A172 (cell line): ENCODE results near the gene TTYH3. TPM values are rescaled to one million over a fixed set of nuclear protein-coding genes. Genes with fewer than 3 reads are reported as not detected.
"Not testable (repeated sequence)": the region's sequence is repeated elsewhere in the genome, so short reads cannot be mapped to it uniquely, and the experiment has no call there.

Experiments
- DNase-seq: peaks from one replicate; pipeline ENCODE4 v3.0.0-alpha.2; 2015; ENCODE audit warnings: low spot score
- total RNA-seq: library from RNA; depleted of rRNA; stranded (reverse); fragments of >200 nt; shearing (Covaris generic); gene quantifications from 2 replicates; pipeline ENCODE4 v1.2.3, GENCODE V29; 2014

TTYH3 gene
- total RNA-seq, 1 experiment from 2014 or later = 42.4 TPM

DNA sequence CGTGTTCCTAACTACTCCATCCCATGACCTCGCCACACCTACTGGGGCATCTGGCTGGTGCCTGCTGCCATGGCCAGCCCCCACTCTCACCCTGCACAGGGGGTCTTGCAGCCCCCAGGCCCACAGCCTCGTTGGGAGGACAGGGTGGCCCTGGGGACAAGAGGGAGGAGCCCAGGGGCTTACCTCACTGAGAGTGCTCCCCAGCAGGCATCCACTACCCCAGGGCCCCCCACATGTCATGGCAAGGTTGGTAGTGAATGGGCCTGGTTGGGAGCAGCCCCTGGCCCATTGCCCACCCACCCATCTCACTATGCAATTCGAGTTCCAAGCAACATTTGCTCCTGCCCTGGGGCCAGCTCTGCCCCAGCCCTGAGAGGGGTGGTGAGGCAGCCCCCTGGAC, 32.2 kb downstream of the TTYH3 start:
- DNase-seq = no peak

DNA sequence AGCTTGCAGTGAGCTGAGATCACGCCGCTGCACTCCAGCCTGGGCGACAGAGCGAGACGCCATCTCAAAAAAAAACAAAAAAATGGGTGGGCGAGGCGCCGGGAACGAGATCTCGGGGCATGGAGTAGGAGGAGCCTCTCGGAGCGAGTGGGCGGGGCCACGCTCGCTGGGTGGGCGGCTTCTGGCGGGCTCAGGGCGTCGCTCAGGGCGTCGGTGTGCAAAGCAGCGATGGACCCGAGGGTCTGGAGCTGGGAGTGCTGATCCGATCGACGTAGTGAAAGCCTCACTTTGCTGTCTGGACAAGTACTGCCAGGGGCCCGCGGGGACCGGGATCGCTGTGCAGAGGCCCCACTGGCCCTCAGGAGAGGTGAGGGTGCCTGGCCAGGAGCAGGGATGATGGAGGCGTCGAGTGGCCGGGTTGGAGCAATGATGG, 33.6 kb downstream of the TTYH3 start:
- DNase-seq = no peak

GRCh38 chr7:2666155-2666554, 34.4 kb downstream of the TTYH3 start:
- no peak for DNase-seq

- DNase-seq = no peak
Observed at GRCh38 chr7:2666588-2667250, 34.9 kb downstream of the TTYH3 start.

DNA sequence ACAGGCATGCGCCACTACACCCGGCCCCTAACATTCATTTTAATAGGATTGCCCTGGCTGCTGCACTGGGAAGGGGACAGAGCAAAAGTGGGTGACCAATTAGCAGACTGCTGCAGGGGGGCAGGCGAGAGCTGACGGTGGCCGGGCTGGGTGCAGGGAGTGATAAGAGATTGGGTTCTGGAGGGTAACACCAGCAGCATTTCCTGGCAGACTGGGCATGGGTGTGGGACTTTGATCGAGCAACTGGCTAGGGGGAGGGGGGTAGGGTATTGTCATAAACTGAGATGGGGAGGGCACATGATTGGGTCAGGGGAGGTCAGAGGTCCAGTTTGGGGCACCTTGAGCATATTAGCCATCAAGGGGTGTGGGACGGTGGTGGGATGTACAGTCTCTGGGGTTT, 36.1 kb downstream of the TTYH3 start:
- no peak for DNase-seq

DNA sequence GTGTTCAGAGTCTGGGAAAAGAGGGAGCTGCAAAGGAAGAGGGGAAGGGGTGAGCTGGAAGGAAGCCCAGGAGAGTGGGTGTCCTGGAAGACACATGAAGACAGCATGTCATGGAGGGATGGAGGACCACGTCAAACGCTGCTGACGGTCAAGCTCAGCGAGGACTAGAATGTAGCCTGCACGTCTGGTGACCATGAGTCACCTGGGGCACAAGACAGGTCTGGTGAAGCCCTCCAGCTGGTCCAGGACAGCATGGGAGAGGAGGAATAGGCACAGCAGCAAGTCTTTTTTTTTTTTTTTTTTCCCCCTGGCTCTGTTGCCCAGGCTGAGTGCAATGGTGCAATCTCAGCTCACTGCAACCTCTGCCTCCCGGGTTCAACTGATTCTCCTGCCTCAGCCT, 36.6 kb downstream of the TTYH3 start:
- peak; percentile 80 for DNase-seq

DNA sequence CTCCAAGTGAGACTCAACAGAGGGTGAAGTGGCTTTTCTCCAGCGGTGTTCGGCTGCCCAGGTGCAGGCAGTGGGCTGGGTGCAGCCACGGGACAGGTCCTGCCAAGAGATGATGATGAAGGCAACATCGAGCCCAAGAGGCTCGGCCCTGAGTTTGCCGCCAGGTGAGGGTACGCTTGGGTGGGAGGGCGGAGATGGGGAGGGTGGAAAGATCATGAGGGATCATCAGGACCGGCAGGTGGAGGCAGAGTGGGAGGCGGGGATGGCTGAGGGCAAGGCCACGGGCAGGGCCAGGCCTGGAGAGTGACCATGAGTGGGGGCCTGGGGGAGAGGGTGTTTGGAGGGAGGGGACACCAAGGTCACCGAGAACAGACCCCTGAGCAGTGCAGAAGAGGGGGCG, 38.4 kb downstream of the TTYH3 start:
- no peak for DNase-seq

DNA sequence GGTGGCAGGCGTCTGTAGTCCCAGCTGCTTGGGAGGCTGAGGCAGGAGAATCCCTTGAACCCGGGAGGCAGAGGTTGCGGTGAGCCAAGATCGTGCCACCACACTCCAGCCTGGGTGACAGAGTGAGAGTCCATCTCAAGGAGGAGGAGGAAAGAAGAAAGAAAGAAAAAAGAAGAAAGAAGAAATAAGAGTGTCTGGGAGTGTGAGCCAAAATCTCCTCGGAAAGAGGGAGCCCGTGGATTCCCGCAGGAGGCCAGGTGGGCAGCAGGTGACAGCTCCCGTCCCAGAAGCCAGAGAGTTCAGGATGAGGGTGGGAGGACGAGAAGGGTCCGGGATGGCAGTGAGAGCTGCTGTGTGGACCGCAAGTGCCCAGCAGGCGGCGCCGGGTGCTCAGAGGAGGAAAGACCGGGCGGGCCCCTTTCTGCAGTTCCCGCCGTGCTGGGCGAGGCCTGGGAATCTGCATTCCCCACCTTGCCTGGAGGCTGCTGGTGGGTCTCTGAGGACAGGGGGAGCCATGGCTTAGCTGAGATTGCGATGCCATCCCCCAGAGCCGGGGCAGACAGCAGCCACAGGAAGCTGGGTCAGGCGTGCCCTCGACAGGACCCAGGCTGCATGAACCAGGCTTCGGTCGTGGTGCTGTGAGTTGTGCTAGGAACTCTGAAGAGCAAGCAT, 39.1 kb downstream of the TTYH3 start:
- peak; percentile 67 for DNase-seq

DNA sequence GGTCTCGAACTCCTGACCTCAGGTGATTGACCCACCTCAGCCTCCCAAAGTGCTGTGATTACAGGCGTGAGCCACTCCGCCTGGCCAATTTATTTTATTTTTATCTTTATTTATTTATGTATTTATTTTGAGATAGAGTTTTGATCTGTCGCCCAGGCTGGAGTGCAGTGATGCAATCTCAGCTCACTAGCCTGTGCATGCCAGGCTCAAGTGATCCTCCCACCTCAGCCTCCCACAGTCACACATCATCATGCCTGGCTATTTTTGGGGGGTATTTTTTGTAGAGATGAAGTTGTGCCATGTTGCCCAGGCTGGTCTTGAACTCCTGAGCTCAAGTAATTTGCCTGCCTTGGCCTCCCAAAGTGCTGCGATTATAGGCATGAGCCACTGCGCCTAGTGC, 41.4 kb downstream of the TTYH3 start:
- DNase-seq = not testable (repeated sequence)

DNA sequence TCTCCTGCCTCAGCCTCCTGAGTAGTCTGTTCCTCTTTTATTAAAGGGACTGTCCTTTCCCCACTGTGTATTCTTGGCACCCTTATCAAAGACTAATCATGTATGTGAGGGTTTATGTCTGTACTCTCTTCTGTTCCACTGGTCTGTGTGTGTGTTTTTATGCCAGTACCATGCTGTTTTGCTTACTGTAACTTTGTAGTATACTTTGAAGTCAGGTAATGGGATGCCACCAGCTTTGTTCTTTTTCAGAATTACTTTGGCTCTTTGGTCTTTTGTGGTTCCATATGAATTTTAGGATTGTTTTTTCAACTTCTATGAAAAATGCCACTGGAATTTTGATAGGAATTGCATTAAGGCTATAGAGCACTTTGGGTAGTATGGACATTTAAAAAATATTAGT, 42.1 kb downstream of the TTYH3 start:
- no peak for DNase-seq

- DNase-seq = no peak
Observed at GRCh38 chr7:2675256-2675764, 43.5 kb downstream of the TTYH3 start.

DNA sequence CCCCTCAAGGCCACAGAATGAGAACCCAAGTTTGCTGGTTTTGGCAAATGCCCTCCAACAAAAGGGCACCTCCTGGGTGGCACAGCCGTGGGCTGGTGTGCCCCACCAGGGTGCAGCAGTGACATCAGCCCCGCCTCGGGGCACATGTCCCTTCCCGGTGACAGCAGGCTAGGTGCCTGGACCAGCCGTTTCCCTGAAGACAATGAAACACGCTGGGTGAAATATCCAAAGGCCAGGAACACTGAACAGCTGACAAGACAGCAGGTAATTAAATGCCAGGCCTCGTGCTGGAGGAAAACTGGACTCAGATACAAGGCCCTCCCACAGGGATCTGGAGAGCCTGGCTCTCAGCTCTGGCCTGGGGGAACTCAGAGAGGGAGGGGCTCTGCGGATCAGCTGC, 44.8 kb downstream of the TTYH3 start:
- not testable (repeated sequence) for DNase-seq

- DNase-seq = not testable (repeated sequence)
Observed at GRCh38 chr7:2678454-2678853, 46.7 kb downstream of the TTYH3 start.

DNA sequence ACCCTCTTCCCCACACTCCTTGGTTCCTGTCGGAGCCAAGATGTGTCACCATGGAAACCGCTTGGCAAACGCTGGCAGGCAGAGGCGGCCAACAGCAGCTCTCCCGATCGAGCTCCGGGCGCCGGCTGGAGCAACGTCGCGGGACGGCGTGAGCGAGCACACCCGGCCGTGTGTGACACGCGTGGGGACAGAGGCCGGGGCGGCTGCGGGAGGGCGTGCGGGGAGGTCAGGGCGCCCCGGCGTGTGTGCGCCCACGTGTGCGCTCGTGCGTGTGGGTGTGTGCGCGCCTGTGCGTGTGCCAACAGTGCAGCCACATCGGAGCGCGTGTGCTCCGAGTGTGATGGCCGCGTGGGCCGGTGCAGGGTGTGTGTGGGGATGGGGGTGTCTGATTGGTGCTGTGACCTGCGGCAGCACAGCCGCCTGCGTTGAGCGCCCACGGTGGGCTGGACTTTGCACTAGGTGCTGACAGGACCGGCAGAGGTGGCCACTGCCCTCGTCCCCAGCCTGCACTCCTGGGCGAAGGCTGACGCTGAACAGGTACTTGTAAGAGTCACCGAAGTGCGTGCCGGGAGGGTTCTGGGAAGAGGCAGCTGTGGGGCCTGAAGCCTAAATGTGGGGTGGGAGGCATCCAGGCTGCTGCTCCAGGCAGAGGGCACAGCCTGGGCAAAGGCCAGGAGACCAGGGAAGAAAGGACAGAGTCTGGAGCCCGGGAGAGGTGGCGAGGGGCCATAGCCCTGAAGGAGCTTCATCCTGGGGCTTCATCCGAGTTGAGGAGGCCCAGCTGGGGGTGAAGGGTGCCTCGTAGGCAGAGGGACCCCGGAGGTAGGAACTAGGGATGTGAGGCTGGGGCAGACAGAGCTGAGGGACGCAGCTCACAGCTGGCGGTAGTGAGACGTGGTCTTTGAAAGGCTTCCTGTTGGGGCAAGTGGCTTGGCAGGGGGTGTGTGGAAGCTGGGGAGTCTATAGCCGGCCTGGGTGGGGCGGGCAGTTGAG, 47.6 kb downstream of the TTYH3 start:
- DNase-seq = not testable (repeated sequence)

DNA sequence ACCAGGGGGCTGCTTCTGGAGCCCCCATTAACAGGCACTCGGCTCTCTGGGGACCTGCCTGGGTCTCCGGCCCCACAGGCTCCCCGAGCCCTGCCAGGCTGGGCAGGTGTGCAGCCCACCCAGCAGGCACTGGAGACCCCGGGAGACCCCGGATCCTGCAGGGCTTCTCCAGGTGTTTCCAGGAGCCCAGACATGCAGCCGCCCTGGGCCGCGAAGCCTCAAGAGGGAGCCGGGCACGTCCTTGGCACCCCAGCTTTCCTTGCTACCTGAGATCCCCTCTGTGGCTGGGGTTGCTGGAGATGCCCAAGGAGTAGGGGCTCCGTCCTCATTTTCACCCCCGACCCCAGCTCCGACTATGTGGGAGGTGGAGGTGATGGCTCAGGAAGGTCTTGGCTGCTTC, 48.5 kb downstream of the TTYH3 start:
- no peak for DNase-seq

DNA sequence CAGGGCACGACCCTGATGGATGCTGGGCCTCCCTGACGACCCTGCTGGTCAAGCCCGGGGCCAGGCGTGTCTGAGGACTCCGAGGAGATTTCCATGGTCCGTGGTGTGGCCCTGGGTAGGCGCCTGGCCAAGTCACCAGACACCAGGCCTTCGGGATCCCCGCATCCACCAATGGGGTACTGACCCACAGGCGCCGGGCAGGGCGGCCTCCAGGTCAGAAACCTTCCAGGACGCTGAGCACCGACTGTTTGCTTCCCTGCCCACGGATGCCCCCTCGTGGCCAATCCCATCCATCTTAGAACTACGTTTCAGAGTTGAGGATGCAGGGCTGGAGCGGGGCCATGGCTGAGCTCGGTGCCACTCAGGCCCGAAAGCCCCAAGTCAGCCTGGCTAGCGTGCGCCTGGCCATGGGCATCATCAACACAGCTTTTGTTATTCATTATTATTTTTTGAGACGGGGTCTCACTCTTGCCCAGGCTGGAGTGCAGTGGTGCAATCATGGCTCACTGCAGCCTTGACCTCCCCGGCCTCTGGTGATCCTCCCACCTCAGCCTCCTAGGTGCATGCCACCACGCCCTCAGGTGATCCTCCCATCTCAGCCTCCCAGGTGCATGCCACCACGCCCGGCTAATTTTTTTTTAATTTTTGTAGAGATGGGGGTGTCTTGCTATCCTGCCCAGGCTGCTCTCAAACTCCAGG, 49.2 kb downstream of the TTYH3 start:
- peak; percentile 70 for DNase-seq

DNA sequence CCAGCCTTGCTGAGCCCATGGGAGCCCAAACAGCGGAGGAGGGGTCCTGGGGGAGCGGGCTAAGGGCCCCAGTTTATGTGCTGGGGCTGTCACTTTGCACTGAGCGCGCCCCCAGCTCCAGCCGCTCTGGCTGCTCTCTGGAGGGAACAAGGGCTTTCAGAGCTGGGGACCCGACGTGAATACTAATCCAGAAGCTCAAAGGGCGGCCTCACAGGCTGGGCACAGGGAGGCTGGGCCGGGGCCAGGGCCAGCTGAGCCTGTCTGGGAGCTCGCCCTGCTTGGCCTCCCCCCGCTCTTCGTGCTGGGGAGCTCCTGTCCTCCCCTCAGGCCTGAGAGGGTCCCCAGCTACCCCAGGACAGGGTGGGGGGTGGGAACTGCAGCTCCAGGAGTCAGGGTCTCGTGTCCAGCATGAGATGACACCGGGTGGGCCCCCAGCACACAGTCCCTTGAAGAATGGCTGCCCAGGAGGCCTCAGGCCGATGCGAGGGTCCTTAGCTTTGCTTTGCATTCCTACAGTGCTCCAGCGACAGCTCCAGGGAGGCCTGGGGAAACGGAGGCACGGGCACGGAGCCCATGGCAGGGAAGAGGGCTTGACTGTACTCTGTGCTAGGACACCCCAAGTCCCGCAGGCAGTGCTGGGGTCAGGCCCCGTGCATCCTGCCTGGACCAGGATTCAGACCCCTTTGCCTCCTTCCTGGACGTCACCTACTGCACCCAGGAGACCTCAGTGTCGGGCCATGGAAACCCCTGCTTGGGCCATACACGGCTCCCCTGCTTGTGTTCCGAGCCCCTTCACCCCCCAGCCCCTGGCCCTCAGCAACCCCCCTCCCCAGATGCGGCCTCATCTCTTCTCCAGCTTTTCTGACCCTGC, 50.4 kb downstream of the TTYH3 start:
- no peak for DNase-seq

- no peak for DNase-seq
Observed at GRCh38 chr7:2684501-2684900, 52.7 kb downstream of the TTYH3 start.

DNA sequence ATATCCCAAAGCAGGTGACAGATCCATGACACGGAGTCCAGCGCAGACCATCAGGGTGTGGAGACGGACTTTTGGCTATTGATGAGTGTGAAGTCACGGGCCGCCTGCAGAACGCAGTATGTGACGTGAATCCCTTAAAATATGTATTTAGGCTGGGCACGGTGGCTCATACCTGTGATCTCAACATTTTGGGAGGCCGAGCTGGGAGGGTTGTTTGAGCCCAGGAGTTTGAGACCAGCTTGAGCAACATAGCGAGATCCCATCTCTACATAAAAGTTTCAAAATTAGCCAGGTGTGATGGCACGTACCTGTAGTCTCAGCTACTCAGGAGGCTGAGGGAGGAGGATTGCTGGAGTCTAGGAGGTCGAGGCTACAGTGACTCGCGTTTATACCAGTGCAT, 54.3 kb downstream of the TTYH3 start:
- DNase-seq = no peak

DNA sequence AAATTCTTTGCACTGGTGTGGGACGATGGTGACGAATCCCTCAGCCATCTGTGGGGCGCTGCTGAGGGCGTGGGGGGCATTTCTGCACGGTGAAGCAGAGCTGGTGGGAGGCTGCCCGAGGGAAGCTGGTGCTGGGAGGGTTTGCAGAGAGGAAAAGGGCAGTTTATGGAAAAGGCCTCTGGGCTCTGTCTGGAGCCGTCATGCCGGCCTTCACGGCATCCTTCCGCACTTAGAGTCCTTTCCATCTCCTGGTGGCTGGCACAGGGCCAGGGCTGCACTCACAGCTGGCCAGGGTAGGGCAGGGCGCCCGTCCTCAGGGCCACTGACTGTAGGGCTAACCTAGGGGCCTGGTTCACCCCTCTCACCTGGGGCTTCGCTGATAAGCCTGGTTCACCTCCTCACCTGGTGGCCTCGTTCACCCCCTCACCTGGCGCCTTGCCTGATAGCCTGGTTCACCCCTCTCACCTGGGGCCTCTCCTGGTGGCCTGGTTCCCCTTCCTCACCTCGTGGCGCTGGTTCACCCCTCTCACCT, 55.6 kb downstream of the TTYH3 start:
- peak; percentile 61 for DNase-seq
